Measurements from ENCODE around the gene LYRM4. TPM values are rescaled to one million over a fixed set of nuclear protein-coding genes. Genes with fewer than 3 reads are reported as not detected.
A peak's percentile ranks its signal among the peaks of the same experiment; 100 is the strongest.

The LYRM4 gene
- total and polyA plus RNA-seq, 9 of the 15 experiments (the other 6 are each of a cell fraction or from before 2014, with no cell fraction given): 24.2 to 69.4 (median 41.8) TPM

GRCh38 chr6:5282191-5282623 lies 21.5 kb upstream of the LYRM4 start:
- Histone ChIP-seq H3K36me3 (ENCODE audit: control insufficient read depth, insufficient read depth, low read length) (peaks cover 2% of the 10 kb centered on the region; the same call in 1 of the 3 replicates), H3K27me3 (ENCODE audit: control insufficient read depth in 2 of 2, insufficient read depth in 2 of 2, low read length in 2 of 2) (no peaks in the 10 kb centered on the region), H3K9me3 (replicated peaks; ENCODE audit: control insufficient read depth, insufficient read depth, low read depth, low read length) (no peaks in the 10 kb centered on the region), H3K9ac (ENCODE audit: insufficient read depth in 1 of 2, low read depth in 2 of 2, low read length in 2 of 2) (peak overlapping the region in 1 of 2 experiments; percentile 80; a peak in 2 of 4 replicates), H3K4me3 (no peak overlapping the region), H3K9me1 (ENCODE audit: control insufficient read depth, insufficient read depth, low read length) (no peaks in the 10 kb centered on the region), H2AFZ (ENCODE audit: low read depth, low read length) (no peak overlapping the region; the same call in 1 of the 2 replicates), H3K4me2 (ENCODE audit: insufficient read depth, low read length) (peak overlapping the region; percentile 48; the same call in 1 of the 2 replicates), H3K4me1 (replicated peaks in 1 of 2; ENCODE audit: control insufficient read depth in 2 of 2, insufficient read depth in 2 of 2, low read length in 2 of 2) (peaks cover 12 to 13% of the 10 kb centered on the region in 2 experiments; a peak in 4 of 5 replicates), H4K20me1 (replicated peaks; ENCODE audit: control insufficient read depth, insufficient read depth, low read length) (0 out of 2 replicates have a peak, but pooled peaks cover 3% of the 10 kb centered on the region), H3K27ac (ENCODE audit: extremely low read depth, low read depth, low read length) (no peak overlapping the region), H3K79me2 (ENCODE audit: control insufficient read depth, insufficient read depth, low read length) (peaks cover 8% of the 10 kb centered on the region; the same call in 2 of the 3 replicates)
- no TSS peak for BruUV-seq (replicated peaks)
- ChIA-PET POLR2A (interaction anchor here (1.0 kb wide), 1 partner anchor 12 kb away, joined by 4 read pairs; no protein-coding TSS in a partner anchor), CTCF (ENCODE audit: low intra/inter-chr PET ratio) (no interaction called here)
- in situ Hi-C loops (cut with MboI) (no loop called here), intact Hi-C loops (cut with micrococcal nuclease) (no loop called here)
- DNase-seq (ENCODE audit: extremely low read depth in 1 of 4, low spot score in 3 of 4): peak in 1 of 4 experiments; percentile 47
- peak; percentile 73 for ATAC-seq
- FAIRE-seq: peak; percentile 56
- WGBS (ENCODE audit: insufficient coverage, low coverage, missing lambda C conversion rate): 18% methylated on average over 9 of the region's 9 CpGs
- TF ChIP-seq CBFA2T3 (IDR thresholded peaks at IDR 0.05) (peak; percentile 82), CEBPG (CRISPR knock-in tag; IDR thresholded peaks at IDR 0.05) (peak; percentile 31; the same call in 1 of the 2 replicates), CEBPG (tag; conservative IDR thresholded peaks at IDR 0.05 in 1 of 2, IDR thresholded peaks at IDR 0.05 in 1 of 2) (no peak), CLOCK (CRISPR knock-in tag; IDR thresholded peaks at IDR 0.05; ENCODE audit: borderline replicate concordance) (no peak), CHCHD3 (CRISPR knock-in tag; IDR thresholded peaks at IDR 0.05) (no peak), E2F1 (CRISPR knock-in tag; IDR thresholded peaks at IDR 0.05) (no peak), CBFA2T2 (conservative IDR thresholded peaks at IDR 0.05) (peak; percentile 65), ZNF23 (CRISPR knock-in tag; IDR thresholded peaks at IDR 0.05) (no peak), MAX (CRISPR knock-in tag; IDR thresholded peaks at IDR 0.05) (peak; percentile 18; the same call in 1 of the 2 replicates), PHTF2 (CRISPR knock-in tag; IDR thresholded peaks at IDR 0.05) (no peak), CTCF (IDR thresholded peaks at IDR 0.05 in 2 of 3, conservative IDR thresholded peaks at IDR 0.05 in 1 of 3; ENCODE audit: insufficient read depth in 2 of 3, low read depth in 1 of 3, low read length in 3 of 3) (no peak), ZNF444 (CRISPR knock-in tag; IDR thresholded peaks at IDR 0.05) (no peak), IRF1 (CRISPR knock-in tag; IDR thresholded peaks at IDR 0.05; ENCODE audit: borderline replicate concordance) (no peak), ZNF146 (CRISPR knock-in tag; IDR thresholded peaks at IDR 0.05; ENCODE audit: unreplicated experiment) (no peak), ZNF24 (IDR thresholded peaks at IDR 0.05) (no peak), KHSRP (IDR thresholded peaks at IDR 0.05) (no peak)

All from K562 (cell line).